LNCAP (cell line): ENCODE results near the gene TMEM259.

Experiments
- CTCF ChIP-seq: fragments of 450-650 bp; IDR thresholded peaks from 2 replicates; pipeline ENCODE4 v1.5.1; 2017; ENCODE audit warnings: mild to moderate bottlenecking

Gene TMEM259

GRCh38 chr19:1018932-1019615, 1.8 kb downstream of the TMEM259 start:
- no peak for TF ChIP-seq CTCF

GRCh38 chr19:1018393-1018792, 2.5 kb downstream of the TMEM259 start:
- TF ChIP-seq CTCF = no peak

- no peak for TF ChIP-seq CTCF
These were observed 3.0 kb downstream of the TMEM259 start for GRCh38 chr19:1017906-1018305.

GRCh38 chr19:1017115-1017905, 3.6 kb downstream of the TMEM259 start:
- no peak for TF ChIP-seq CTCF

GRCh38 chr19:1016647-1017114, 4.2 kb downstream of the TMEM259 start:
- no peak for TF ChIP-seq CTCF

- no peak for TF ChIP-seq CTCF
These were observed 4.9 kb downstream of the TMEM259 start for GRCh38 chr19:1015782-1016646.

- TF ChIP-seq CTCF = no peak
These were observed 5.7 kb downstream of the TMEM259 start for GRCh38 chr19:1015061-1015781.
